Measurements from ENCODE around the gene CALML4. TPM values are rescaled to one million over a fixed set of nuclear protein-coding genes. Genes with fewer than 3 reads are reported as not detected.
"Not testable (repeated sequence)": the region's sequence is repeated elsewhere in the genome, so short reads cannot be mapped to it uniquely, and the experiment has no call there.

CALML4 gene
- total RNA-seq, 6 experiments from 2014 or later: 0.40 to 1.9 (median 0.87) TPM

- no peak for DNase-seq
- H3K36me3 Mint-ChIP-seq (ENCODE audit: low read depth): no peaks in the 10 kb centered on the region
- H3K27ac Mint-ChIP-seq: no peak overlapping the region
- H3K27me3 Mint-ChIP-seq (ENCODE audit: insufficient read depth): peaks cover 3% of the 10 kb centered on the region
- TF ChIP-seq, protein P1, sequence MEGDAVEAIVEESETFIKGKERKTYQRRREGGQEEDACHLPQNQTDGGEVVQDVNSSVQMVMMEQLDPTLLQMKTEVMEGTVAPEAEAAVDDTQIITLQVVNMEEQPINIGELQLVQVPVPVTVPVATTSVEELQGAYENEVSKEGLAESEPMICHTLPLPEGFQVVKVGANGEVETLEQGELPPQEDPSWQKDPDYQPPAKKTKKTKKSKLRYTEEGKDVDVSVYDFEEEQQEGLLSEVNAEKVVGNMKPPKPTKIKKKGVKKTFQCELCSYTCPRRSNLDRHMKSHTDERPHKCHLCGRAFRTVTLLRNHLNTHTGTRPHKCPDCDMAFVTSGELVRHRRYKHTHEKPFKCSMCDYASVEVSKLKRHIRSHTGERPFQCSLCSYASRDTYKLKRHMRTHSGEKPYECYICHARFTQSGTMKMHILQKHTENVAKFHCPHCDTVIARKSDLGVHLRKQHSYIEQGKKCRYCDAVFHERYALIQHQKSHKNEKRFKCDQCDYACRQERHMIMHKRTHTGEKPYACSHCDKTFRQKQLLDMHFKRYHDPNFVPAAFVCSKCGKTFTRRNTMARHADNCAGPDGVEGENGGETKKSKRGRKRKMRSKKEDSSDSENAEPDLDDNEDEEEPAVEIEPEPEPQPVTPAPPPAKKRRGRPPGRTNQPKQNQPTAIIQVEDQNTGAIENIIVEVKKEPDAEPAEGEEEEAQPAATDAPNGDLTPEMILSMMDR (IDR thresholded peaks at IDR 0.05): no peak
- H3K4me1 Mint-ChIP-seq (ENCODE audit: low read depth): no peaks in the 10 kb centered on the region
- H3K9me3 Mint-ChIP-seq: no peaks in the 10 kb centered on the region
- H3K4me3 Mint-ChIP-seq: no peak overlapping the region
Observed at GRCh38 chr15:68204361-68204760, 771 bp downstream of the CALML4 start.

- Mint-ChIP-seq H3K27ac (no peak overlapping the region), H3K27me3 (ENCODE audit: insufficient read depth) (peaks cover 5% of the 10 kb centered on the region), H3K4me1 (ENCODE audit: low read depth) (no peaks in the 10 kb centered on the region), H3K4me3 (no peak overlapping the region), H3K36me3 (ENCODE audit: low read depth) (no peaks in the 10 kb centered on the region), H3K9me3 (no peaks in the 10 kb centered on the region)
- no peak for DNase-seq
- TF ChIP-seq, protein P1 (IDR thresholded peaks at IDR 0.05): no peak
Observed at GRCh38 chr15:68203956-68204355, 1.2 kb downstream of the CALML4 start.

DNA sequence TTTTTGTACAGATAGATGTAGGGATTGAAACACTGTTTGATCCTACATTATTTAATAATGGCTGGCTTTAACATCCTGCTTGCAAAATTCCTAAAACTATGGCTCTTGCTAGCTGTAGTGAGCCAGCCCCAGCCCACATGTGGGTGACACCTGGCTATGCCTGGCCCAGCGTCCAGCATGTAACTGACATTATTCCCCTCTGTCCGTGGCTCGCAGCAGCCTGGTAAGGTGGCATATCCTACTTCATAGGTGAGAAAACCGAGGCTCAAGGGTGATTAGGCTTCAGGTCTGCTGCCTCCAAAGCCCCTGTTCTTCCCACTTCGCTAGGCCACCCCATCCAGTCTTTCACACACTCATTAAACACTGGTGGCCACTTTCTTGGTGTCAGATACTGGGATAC lies 1.6 kb downstream of the CALML4 start:
- no peaks in the 10 kb centered on the region for H3K9me3 Mint-ChIP-seq
- H3K27ac Mint-ChIP-seq: no peak overlapping the region
- H3K4me1 Mint-ChIP-seq (ENCODE audit: low read depth): no peaks in the 10 kb centered on the region
- TF ChIP-seq, protein P1 (IDR thresholded peaks at IDR 0.05): no peak
- no peak for DNase-seq
- peaks cover 5% of the 10 kb centered on the region for H3K27me3 Mint-ChIP-seq (ENCODE audit: insufficient read depth)
- H3K4me3 Mint-ChIP-seq: no peak overlapping the region
- H3K36me3 Mint-ChIP-seq (ENCODE audit: low read depth): no peaks in the 10 kb centered on the region

- H3K9me3 Mint-ChIP-seq; H3K36me3 Mint-ChIP-seq (ENCODE audit: low read depth); H3K4me3 Mint-ChIP-seq; H3K27ac Mint-ChIP-seq; H3K27me3 Mint-ChIP-seq (ENCODE audit: insufficient read depth); H3K4me1 Mint-ChIP-seq (ENCODE audit: low read depth); DNase-seq: not testable (repeated sequence)
Observed at GRCh38 chr15:68202994-68203393, 2.1 kb downstream of the CALML4 start.

DNA sequence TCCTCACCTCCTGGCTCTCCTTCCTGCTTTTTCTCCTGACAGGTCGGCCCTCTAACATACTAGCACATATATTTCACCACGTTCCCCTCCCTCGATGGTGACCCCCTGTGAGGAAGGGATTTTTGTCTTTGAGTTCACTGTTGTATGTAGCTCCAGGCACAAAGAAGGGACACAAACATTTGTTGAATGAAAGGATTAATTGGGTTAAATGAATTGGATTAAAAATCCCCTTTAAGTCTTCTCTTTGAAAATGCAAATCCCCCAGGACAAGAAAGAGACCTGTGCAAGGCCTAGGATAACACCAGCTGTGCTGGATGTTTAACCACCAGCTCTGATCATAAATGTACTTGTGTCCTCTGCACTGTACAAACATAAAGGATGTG lies 3.3 kb downstream of the CALML4 start:
- no peak for DNase-seq
- no peaks in the 10 kb centered on the region for H3K4me1 Mint-ChIP-seq (ENCODE audit: low read depth)
- TF ChIP-seq, protein P1 (IDR thresholded peaks at IDR 0.05): no peak
- peaks cover 4% of the 10 kb centered on the region for H3K27me3 Mint-ChIP-seq (ENCODE audit: insufficient read depth)
- H3K36me3 Mint-ChIP-seq (ENCODE audit: low read depth): no peaks in the 10 kb centered on the region
- H3K9me3 Mint-ChIP-seq: no peaks in the 10 kb centered on the region
- H3K27ac Mint-ChIP-seq: no peak overlapping the region
- H3K4me3 Mint-ChIP-seq: no peak overlapping the region

GRCh38 chr15:68201153-68201878 lies 3.8 kb downstream of the CALML4 start:
- Mint-ChIP-seq H3K4me1 (ENCODE audit: low read depth) (no peaks in the 10 kb centered on the region), H3K9me3 (no peaks in the 10 kb centered on the region), H3K36me3 (ENCODE audit: low read depth) (no peaks in the 10 kb centered on the region), H3K27ac (no peak overlapping the region), H3K27me3 (ENCODE audit: insufficient read depth) (peaks cover 4% of the 10 kb centered on the region), H3K4me3 (no peak overlapping the region)
- TF ChIP-seq, protein P1 (IDR thresholded peaks at IDR 0.05): no peak
- no peak for DNase-seq
